ENCODE results near the gene FOXP1. TPM values are rescaled to one million over a fixed set of nuclear protein-coding genes. Genes with fewer than 3 reads are reported as not detected.

Gene FOXP1
- total and polyA plus RNA-seq, 2 donors (not counting 1 experiment from before 2014, with no cell fraction given): 91.1 to 508 TPM

DNA sequence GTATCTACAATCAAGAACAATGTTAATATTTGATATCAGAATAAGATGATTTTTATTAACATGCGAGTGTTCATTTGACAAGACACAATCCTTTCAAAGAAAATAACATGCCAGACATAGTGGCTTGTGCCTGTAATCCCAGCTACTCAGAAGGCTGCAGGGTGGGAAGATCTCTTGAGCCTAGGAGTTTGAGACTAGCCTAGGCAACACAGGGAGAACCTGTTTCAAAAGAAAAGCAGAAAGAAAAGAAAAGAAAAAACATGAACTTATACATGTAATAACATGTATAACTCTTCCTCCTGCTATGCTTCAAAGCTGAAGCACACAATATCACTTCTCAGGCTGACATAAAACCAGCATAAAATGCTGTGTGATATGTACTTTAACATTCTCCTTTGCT is 253.7 kb downstream of the FOXP1 start:
- Mint-ChIP-seq H3K4me3 (no peak overlapping the region), H3K27me3 (no peaks in the 10 kb centered on the region), H3K4me1 (peaks cover 12% of the 10 kb centered on the region), H3K9me3 (ENCODE audit: insufficient read depth) (no peaks in the 10 kb centered on the region), H3K27ac (no peak overlapping the region)
- no peak overlapping the region for H3K4me3 ChIP-seq (ENCODE audit: control extremely low read depth in 1 of 5, extremely low read depth in 1 of 5, insufficient read depth in 1 of 5, low read depth in 2 of 5, low read length in 4 of 5)
- H3K9ac ChIP-seq (ENCODE audit: low read length): no peak overlapping the region
- H2AFZ ChIP-seq (ENCODE audit: insufficient read depth, low read depth, low read length, poor library complexity, severe bottlenecking): no peak overlapping the region
- WGBS (ENCODE audit: insufficient coverage): no CpG with 5 or more reads among the region's 1 CpG
- no peaks in the 10 kb centered on the region for H3K4me1 ChIP-seq (ENCODE audit: control insufficient read depth in 2 of 2, insufficient read depth in 2 of 2, low read length in 2 of 2)
- no peak overlapping the region for H3K27ac ChIP-seq (ENCODE audit: low read length in 2 of 2)
- peaks cover 6 to 15% of the 10 kb centered on the region in 2 experiments for H3K36me3 ChIP-seq (replicated peaks in 1 of 2; ENCODE audit: control extremely low read depth in 1 of 2, control insufficient read depth in 1 of 2, extremely low read depth in 1 of 2, insufficient read depth in 2 of 2, low read length in 1 of 2)
- ATAC-seq (ENCODE audit: low read depth) (no peak), DNase-seq (no peak)
- CTCF ChIA-PET: no interaction called here
- H3K79me2 ChIP-seq (ENCODE audit: control insufficient read depth, insufficient read depth, low read length): peaks cover 86% of the 10 kb centered on the region
- TF ChIP-seq EZH2 (IDR thresholded peaks at IDR 0.05; ENCODE audit: borderline replicate concordance, insufficient read depth, low read depth, low read length, poor library complexity, severe bottlenecking) (no peak), CTCF (IDR thresholded peaks at IDR 0.05) (no peak)
- no peaks in the 10 kb centered on the region for H3K27me3 ChIP-seq (replicated peaks in 1 of 4; ENCODE audit: control extremely low read depth in 1 of 4, control insufficient read depth in 3 of 4, insufficient read depth in 4 of 4, low read length in 3 of 4)
- H4K20me1 ChIP-seq (ENCODE audit: control insufficient read depth, insufficient read depth, low read length, poor library complexity, severe bottlenecking): no peaks in the 10 kb centered on the region
- no peak overlapping the region for H3K4me2 ChIP-seq (replicated peaks; ENCODE audit: low read depth, low read length, poor library complexity, severe bottlenecking)
- H3K9me3 ChIP-seq (ENCODE audit: control extremely low read depth in 1 of 3, control insufficient read depth in 2 of 3, insufficient read depth in 1 of 3, low read length in 2 of 3): peaks cover 0 to 11% (median 0%) of the 10 kb centered on the region in 3 donors
- POLR2A ChIA-PET: no interaction called here
- intact Hi-C loops (cut with micrococcal nuclease): no loop called here

DNA sequence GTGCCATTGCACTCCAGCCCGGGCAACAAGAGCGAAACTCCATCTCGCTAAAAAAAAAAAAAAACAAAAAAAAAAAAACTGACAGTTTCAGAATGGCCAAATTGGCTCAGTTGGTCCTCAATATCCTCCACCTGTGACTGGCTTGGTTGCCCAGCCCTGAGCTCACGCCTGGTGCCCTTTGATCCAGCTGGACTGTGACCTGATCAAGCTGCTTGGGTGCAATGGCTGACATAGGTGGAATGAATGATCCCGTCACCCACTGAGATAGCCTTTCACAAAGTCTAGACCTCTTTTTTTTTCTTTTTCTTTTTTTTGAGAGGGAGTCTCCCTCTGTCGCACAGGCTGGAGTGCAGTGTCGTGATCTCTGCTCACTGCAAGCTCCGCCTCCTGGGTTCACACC is 254.6 kb downstream of the FOXP1 start:
- H3K9me3 ChIP-seq (ENCODE audit: control extremely low read depth in 1 of 3, control insufficient read depth in 2 of 3, insufficient read depth in 1 of 3, low read length in 2 of 3): peaks cover 0 to 12% (median 0%) of the 10 kb centered on the region in 3 donors
- TF ChIP-seq EZH2 (IDR thresholded peaks at IDR 0.05; ENCODE audit: borderline replicate concordance, insufficient read depth, low read depth, low read length, poor library complexity, severe bottlenecking) (no peak), CTCF (IDR thresholded peaks at IDR 0.05) (no peak)
- CTCF ChIA-PET: no interaction called here
- no peak overlapping the region for H3K9ac ChIP-seq (ENCODE audit: low read length)
- Mint-ChIP-seq H3K4me1 (peaks cover 12% of the 10 kb centered on the region), H3K9me3 (ENCODE audit: insufficient read depth) (no peaks in the 10 kb centered on the region), H3K27ac (no peak overlapping the region), H3K27me3 (no peaks in the 10 kb centered on the region), H3K4me3 (no peak overlapping the region)
- WGBS (ENCODE audit: insufficient coverage): 100% methylated on average over 4 of the region's 8 CpGs
- no peaks in the 10 kb centered on the region for H3K27me3 ChIP-seq (replicated peaks in 1 of 4; ENCODE audit: control extremely low read depth in 1 of 4, control insufficient read depth in 3 of 4, insufficient read depth in 4 of 4, low read length in 3 of 4)
- no peak overlapping the region for H3K27ac ChIP-seq (ENCODE audit: low read length in 2 of 2)
- peaks cover 3 to 11% of the 10 kb centered on the region in 2 experiments for H3K36me3 ChIP-seq (replicated peaks in 1 of 2; ENCODE audit: control extremely low read depth in 1 of 2, control insufficient read depth in 1 of 2, extremely low read depth in 1 of 2, insufficient read depth in 2 of 2, low read length in 1 of 2)
- no peak for DNase-seq
- H4K20me1 ChIP-seq (ENCODE audit: control insufficient read depth, insufficient read depth, low read length, poor library complexity, severe bottlenecking): no peaks in the 10 kb centered on the region
- H3K79me2 ChIP-seq (ENCODE audit: control insufficient read depth, insufficient read depth, low read length): peaks cover 79% of the 10 kb centered on the region
- intact Hi-C loops (cut with micrococcal nuclease): no loop called here
- no peak for ATAC-seq (ENCODE audit: low read depth)
- no peak overlapping the region for H2AFZ ChIP-seq (ENCODE audit: insufficient read depth, low read depth, low read length, poor library complexity, severe bottlenecking)
- H3K4me3 ChIP-seq (ENCODE audit: control extremely low read depth in 1 of 5, extremely low read depth in 1 of 5, insufficient read depth in 1 of 5, low read depth in 2 of 5, low read length in 4 of 5): no peak overlapping the region
- H3K4me1 ChIP-seq (ENCODE audit: control insufficient read depth in 2 of 2, insufficient read depth in 2 of 2, low read length in 2 of 2): no peaks in the 10 kb centered on the region
- POLR2A ChIA-PET: no interaction called here
- H3K4me2 ChIP-seq (replicated peaks; ENCODE audit: low read depth, low read length, poor library complexity, severe bottlenecking): no peak overlapping the region

All from B cell (primary cell).